Measurements from ENCODE around the gene PEA15.

The PEA15 gene

DNA sequence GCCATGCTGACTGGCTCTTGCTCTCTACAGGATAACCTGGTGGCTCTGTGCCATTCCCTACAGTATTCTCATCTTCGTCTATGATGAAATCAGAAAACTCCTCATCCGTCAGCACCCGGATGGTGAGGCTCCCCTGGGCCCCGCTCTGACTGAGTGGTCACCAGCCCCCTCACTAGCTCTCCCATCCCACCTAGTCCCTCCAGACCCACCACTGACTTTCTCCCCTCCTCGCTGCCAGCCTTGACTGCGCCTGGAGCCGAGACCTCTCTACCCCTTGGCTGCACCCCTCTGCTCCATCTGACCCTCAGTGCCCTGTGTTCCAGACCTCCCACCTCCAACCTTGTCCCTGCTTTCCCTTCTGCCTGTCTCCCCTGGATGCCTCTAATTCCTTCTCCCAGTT is 18.9 kb upstream of the PEA15 start:
- DNase-seq: no peak

DNA sequence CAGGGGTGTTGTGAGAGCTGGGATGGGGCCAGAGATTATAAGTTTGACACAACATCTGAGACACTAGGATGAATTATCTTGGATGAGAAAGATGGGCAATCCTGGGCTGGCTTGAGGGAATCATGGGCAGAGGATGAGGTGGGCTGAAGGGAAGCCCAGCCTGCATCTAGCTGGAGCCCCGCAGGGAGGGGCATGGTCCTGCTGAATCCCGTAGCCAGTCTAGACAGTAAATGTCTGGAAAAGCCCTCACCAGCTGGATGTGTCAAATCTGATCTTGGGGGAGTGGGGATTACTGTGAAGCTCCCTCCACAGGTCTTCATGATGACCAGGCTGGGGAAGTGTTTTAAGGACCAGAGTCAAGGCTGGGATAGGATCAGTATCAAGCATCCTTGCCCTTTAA is 18.5 kb upstream of the PEA15 start:
- DNase-seq: no peak

DNA sequence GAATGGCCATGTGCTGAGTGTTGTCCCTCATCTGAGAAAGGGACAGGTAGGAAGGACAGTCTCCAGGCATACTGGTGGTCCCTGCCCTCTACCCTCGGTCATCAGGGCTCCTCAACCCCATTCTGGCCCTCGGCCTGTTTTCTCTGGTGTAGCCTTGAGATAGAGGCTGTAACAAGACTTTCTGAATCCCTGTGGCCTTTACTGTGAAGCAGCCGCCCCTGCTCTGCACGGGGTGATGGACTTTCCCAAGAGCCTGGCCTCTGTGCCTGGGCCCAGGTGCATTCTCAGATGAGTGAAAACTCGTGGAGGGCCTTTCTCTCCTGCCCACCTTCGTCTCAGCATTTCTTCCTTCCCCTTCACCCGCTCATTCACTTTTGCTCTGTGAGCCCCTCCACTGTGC is 17.8 kb upstream of the PEA15 start:
- no peak for DNase-seq

DNA sequence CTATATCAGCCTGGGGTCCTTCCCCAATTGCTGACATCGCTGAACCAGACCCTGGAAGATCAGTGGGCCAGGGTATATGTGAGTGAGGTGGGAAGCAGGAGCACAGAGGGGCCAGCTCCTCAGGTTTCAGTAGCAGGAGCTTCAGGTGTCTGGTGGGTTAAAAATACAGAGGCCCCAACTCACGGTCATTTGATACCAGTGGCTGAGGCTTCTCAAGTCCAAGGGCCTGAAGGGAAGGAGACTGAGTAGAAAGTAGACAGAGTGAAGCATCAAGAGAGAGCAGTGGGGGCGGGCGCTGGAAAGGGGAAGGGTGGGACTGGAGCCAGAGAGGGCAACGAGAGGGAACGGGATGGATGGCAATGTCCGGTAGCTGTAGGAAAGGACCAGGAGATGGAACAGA is 16.8 kb upstream of the PEA15 start:
- DNase-seq: no peak

DNA sequence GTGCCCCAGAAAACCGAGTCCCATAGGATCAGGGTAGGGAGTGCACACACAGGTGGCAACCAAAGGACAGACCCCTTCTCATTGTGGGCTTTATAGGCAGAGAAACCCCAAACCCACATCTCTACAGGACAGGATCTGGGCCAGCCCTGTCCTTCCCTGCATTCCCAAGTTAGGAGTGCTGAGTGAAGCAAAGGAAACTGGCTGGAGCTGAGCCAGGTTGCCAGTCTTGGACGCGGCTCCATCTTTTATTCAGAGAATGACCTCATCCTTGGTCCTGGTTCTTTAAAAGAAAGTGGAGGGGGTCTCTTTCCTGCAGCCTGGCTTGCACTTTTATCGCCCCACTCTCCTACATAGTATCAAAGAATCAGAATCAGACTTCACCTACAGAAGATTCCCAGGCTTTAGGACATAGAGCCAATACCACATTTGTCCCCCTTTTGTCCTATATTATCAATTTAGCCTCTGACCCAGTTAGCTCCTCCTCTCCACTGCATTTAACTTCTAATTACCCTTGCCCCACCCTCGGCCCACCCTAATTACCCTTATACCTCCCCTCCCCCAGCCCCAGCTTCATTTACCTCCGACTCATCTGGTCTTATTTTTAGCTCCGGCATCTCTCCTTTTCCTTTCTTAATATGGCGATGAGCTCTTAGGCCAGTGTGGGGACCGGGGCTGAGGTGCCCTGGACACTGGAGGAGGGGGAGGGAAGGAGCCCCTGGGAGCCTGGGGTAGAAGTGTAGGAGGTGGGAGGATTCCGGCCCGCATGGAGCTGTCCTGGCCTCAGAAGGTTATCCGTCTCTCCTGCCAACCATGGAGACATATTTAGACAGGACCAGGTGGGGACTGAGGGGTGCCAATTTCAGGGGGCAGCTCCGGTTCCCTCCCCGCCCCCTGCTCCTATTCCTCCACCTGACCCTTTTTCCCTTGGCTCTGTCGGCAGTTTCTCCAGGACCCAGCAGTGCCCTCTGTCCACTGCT is 15.2 kb upstream of the PEA15 start, which contains the start of gene CASQ1:
TSS of gene CASQ1 (plus strand) at position 927 of the 977 bp plus-strand sequence. CDS start 177 bp downstream, outside the sequence.
- no peak for DNase-seq

DNA sequence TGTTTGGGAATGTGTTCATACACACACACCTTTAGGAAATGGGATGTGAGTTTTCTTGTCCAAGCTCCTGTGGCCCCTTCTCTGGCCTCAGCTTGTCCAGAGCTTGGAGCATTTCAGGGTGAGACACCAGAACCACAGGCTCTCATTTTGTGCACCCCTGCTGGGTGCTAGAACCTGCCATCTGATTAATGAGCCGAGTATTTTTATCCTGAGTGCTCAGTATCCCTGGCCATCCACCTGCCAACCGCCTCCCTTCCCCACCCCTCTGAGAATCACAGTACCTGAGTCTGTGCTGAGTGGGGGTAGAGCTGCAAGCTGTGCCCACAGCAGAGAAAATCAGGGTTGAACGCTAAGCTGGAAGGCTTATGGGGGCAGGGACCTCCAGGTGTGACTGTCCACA is 13.4 kb upstream of the PEA15 start:
- DNase-seq: no peak

DNA sequence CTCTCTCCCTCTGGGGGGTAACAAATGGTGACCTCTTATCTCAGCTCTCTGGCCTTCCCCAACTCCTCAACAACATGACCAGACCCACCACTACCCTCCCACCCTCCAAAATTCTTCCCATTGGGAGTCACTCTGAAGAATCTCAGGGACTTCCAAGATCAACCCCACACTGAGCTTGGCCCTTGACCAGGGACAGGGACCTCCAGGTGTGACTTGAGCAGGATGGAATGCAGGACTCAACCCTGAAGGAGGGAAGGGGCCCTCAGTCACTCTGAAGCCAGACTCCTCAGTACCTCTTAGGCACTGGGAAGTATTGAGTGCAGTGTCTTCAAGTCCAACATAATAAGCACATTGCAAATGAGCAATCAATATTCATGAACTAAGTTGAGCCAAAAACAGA is 12.9 kb upstream of the PEA15 start:
- DNase-seq: no peak

DNA sequence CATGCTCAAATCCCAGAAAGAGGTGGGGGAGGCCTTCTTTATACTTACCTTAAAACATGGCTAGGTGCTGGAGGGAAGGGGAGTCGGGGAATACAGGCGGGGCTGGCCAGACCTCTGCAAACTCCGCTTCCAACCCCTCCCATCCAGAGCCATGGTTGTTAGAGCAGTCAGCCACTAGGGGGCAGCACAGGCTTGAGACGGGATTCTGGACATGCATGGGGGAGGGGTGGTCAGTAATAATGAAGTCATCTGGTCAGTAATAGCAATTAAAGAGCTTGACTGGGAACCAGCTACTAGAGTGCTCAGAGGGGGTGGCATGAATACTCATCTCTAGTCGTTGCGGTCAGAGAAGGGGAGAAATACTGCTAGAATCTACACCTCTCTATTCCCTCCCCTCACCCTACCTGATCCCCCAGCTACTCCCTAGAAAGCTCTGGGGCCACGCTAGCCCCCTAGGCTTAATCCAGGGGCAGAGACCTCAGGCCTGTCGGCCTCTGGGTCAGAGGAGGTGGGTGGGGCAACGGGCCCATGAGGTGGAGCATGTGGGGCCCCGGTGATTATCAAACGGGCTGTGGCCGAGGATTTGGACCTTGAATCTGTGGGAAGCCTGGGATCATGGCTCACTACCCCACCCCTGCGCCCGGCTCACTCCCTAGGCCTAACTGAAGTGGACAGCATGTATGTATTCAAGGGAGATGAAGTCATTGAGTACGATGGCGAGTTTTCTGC is 11.9 kb upstream of the PEA15 start:
- DNase-seq: peak; percentile 82

DNA sequence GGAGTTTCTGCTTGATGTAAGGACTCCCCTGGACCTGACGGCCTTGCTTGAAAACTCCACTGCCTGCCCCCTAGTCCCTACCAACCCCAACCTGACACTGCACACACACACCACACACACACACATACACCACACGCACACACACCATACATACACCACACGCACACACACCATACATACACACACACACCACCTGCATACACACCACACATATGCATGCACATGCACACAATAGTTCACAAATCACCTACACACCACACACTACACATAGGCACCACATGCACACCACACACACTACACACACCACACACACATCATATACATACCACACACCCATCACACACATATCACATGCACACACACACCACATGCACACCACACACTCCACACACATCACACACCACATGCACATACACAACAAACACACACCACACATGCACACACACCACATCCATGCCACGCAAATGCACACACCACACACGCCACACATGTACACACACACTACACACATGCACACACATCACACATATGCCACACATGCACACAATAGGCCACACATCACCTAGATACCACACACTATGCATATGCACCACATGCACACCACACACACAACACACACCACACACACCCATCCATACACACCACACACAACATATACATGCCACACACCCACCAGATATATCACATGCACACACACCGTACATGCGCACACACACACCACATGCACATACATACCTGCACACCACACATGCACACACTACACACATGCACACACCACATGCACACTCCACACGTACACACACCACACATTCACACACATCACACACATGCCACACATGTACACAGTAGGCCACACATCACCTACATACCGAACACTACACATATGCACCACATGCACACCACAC is 11.1 kb upstream of the PEA15 start:
- no peak for DNase-seq

DNA sequence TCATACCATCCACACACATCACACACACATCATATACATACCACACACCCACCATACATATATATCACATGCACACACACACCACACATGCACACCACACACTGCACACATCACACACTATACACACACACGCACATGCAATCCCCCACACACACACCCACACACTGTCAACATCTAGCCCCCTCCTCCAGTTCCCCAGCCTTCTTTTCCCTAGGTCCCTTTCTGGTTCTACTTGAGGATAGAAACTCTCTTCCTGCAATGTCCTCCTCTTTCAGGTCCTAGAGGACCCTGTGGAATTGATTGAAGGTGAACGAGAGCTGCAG is 10.5 kb upstream of the PEA15 start:
- no peak for DNase-seq

DNA sequence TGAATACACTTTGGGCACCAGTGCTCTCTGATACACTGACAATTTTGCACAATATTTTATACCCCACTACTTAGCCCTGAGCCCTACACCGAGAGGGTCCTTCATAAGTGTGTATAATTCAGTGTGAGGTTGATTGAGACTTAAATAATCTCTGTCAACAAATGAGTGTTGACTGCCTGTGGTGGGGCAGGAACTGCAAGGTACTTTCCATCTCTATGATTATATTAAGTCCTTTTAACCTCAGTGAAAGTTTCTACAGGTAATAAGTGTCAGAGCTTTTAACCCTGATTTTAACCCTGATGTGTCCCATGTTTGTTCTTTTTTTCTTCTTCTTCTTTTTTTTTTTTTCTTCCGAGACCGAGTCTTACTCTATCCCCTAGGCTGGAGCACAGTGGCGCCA is 9.0 kb upstream of the PEA15 start:
- no peak for DNase-seq

DNA sequence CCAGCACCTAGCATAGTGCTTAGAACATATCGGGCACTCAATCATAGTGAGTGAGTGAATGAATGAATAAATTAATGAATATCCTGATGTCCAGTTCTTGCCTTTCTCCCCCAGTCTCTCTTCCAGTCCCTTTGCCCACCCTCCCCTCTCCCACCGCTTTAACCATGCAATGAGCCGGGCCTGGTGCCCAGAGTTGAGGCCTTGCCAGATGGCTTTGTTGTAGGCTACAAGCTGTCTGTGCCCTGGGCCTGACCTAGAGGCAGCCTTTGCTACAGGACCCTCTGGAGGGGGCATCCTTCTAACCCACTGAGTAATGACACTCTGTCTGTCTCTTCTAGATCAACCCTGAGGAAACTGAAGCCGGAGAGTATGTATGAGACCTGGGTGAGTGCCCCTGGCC is 8.0 kb upstream of the PEA15 start:
- DNase-seq: no peak

DNA sequence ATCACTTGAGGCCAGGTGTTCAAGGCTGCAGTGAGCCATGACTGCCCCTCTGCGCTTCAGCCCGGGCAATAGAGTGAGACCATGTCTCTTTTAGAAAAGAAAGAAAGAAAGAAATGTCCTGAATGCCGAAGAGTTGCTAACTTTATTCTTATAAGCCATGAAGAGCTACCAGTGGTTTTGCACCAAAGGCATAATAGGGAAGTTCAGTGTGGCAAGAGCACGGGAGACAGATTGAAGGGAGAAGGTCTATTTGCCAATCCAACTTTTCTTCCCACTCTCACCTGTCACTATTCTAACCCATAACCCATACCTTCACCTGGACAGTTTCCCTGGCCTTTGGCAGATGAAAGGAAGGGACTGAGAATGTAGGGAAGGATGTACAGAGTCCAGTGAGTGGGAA is 4.4 kb upstream of the PEA15 start:
- no peak for DNase-seq

DNA sequence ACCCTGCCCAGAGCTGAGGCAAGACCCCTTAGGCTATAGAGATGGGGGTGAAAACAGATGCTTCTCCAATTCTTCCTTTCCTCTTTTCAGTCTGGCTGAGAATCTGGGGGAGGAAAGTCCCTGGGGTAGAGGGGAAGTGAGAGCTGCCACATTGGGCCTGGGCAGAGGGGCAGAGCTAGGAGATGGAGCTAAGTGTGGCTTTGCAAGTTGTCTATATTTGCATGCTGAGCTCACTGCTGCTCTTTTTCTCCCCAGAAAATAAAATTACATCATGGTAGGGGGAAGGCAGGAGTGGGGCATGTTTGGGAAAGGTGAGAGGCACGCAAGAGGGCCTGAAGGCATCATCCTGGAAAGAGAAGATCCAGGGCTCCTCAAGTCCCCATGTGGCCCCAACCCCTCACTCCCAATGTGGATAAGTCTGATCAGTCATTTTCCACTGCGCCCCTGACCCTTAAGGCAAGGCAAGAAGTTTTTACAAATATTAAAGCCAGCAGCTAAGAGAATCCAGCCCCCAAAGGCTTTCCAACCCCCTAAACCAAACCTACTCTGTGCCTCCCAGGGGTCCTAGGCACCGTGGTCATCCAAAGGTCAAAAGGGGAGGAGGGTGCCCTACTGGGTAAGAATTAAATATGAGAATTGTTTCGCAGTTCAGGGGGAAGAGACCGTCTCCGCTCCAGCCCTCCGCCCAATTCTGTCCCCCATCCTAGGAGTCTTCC is 500 bp upstream of the PEA15 start:
- DNase-seq: no peak

DNA sequence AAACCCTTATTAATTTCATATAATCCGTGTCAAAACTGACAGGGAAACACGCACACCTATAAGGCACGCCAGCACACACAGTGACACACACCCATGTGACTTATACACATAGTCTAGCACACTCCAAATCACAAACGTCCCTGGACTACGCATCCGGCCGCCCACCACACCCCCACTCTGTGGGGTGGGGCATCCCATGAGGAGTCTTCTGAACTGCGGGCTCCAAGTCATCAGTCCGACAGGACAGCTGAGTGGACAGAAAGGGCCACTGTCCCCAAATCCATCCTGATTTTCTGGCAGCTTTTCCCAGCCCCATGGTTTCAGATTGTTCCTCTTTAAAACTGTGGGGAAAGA is 829 bp downstream of the PEA15 start:
- DNase-seq: peak; percentile 55

DNA sequence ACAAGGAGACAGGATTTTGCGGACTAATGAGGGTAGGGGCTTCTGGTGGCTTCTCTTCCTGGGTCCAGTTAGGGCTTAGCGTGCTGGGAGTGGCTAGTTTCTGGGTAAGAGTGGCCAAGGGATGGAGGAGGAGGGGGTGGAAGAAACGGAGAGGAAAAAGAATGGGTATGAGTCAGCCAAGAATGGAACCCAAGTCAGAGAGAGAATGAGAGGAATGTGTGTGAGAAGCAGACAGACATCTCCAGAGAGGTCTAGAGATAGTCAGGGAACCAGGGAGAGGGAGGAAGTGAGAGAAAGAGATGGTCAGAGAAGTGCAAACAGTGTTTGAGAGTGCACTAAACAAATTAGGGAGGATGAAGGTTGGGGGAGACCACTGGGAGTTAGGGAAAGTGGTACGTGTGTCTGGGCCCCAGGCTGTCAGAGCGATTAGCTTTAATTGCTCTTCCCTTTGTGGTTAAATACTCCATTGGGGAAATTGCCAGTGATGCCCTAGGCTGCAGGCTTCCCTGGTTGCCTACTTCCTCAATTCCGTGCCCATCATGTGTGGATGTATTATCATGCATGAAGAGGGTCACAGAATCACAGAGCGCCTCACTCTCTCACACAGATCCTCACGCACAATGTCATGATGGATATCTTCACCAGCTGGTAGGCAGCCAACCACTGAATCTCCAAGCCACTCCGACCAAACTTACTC is 1.4 kb downstream of the PEA15 start:
- DNase-seq: no peak

DNA sequence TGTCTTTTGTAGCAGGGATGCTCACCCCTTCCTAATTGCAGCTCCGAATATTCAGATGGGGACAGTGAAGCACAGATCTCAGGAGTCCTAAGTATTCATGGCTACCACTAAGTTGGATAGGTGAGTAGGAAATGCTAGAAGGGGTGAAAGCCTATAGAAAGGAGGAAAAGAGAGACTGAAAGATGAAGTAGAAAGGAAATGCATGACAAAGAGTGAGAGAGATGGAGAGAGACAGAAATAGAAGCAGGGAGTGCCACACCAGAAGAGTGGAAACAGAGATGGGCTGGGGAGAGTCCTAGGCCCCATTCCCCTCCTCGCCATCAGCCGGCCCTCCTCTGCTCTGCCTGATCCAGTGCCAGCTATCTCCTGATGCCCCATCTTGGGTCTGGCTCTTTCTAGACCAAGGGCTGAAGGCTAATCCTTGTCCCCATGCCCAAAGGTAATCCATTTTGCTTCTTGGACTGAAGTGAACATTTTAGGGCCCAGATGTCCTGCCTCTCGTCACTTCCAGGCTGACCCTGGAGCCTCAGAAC is 2.0 kb downstream of the PEA15 start:
- DNase-seq: no peak

DNA sequence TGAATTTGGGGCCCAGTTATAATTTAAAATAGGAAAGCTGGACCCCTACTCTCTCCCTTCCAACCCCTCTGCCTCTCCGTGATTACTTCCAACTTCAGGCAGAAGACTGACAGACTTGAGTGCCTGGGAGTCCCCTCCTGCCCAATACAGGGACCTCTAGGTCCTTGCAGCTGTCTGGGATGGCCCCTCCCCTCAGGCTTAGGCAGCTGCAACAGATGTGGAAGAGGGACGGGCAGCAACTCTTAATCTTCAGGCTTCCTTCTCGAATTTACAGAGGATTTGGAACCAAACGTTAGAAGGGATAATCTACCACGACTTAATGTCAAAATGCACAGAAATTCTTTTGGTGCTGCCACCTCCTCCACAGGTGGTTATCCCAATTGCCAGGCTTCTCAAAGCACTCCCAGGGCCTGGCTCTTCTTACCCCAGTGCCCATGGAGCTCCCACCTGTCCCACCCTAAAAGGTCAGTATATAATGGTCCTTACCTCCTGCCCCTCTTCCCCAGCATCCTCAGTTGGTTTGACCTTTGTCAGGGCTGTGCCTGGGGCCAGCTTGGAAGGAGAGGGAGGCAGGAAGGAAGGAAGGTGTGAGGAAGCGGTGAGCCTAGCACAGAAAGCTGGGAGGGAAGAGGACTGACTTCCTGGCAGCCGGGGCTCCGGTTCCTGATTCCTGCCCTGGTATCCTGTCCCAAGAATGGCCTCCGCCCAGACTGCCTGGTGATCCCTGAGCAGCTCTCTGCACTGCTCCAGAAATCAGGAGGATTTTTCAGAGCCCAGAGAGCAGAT is 2.8 kb downstream of the PEA15 start:
- no peak for DNase-seq

DNA sequence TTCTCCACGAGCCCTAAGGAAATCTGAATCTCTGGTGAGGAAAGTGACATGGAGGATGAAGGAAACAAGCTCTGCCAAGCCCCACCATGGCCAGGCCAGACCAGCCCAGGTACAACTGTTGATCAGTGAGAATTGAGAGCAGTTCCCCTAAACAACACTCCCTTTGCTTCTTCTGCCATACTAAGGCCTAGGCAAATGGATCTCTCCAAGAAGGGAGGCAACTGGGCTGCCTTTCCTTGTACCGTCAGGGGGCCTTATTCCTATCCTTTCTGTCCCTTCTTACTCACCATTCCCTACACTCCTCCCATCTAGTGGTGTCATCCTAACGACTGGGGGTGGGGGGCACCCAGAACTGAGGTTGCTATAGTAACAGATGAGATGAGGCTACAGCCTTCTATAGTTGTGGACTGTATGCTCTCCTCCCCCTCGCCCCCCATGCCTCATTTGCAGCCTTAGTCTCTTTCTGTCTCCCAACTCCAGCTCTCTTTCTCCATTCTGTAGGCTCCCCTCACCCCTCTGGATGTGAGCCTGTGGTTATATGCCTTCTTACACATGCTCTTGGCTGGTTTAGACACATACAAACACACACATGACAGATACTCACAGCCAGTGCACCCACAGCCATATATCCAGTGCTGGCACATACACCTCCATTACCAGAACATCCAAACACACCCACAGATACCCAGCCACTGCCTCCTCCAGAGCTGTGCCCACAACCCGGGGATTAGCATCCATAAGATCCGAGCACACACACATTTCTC is 3.6 kb downstream of the PEA15 start:
- DNase-seq: no peak

Measured in activated T-cell treated with anti-CD3 and anti-CD28 coated beads for 4 hours (primary cell).